Lower leg skin (tissue), 4 donors: ENCODE results near the gene ISCU. TPM values are rescaled to one million over a fixed set of nuclear protein-coding genes. Genes with fewer than 3 reads are reported as not detected.

Source experiments
- DNase-seq, 2 donors: peaks; one replicate each; pipeline ENCODE4 v3.0.0-alpha.2; 2019; ENCODE audit warnings: low spot score in 2 of 2
- H3K4me3 ChIP-seq: fragments of 200-600 bp; sonication (generic); 2 replicates; pipeline ENCODE4 v1.5.1; 2017; ENCODE audit warnings: mild to moderate bottlenecking, low read depth; ENCODE audit not compliant: poor library complexity, severe bottlenecking
- CTCF ChIP-seq, 3 donors: fragments of 450-650 bp; IDR thresholded peaks; one replicate each; pipeline ENCODE4 v1.5.1; 2016; ENCODE audit warnings: antibody characterized with exemption in 3 of 3, mild to moderate bottlenecking in 3 of 3, moderate library complexity in 2 of 3
- POLR2A ChIP-seq, 2 donors: fragments of 450-650 bp; IDR thresholded peaks; one replicate each; pipeline ENCODE4 v1.6.1; 2016 to 2017; ENCODE audit warnings: antibody characterized with exemption in 2 of 2, mild to moderate bottlenecking in 1 of 2, moderate library complexity in 1 of 2
- WGBS, 2 donors: methylation state at CpG; one replicate each; pipeline ENCODE4 v1.1.5; 2018; 5-methylcytosine and 5-hydroxymethylcytosine counted together
- intact Hi-C: fragments of 100-400 bp; cut with DNase I; formaldehyde crosslinking; loops from one replicate; pipeline ENCODE4 v1.15.0; 2023; ENCODE audit warnings: low total_unique reads
- total RNA-seq, 4 donors: library from RNA; depleted of rRNA; stranded (reverse); fragments of >200 nt; gene quantifications; one replicate each; pipeline ENCODE4 v1.1.0, GENCODE V29; 2016

Gene ISCU
- total RNA-seq, 4 donors from 2014 or later, result 94.7 to 175 (median 137) TPM

DNA sequence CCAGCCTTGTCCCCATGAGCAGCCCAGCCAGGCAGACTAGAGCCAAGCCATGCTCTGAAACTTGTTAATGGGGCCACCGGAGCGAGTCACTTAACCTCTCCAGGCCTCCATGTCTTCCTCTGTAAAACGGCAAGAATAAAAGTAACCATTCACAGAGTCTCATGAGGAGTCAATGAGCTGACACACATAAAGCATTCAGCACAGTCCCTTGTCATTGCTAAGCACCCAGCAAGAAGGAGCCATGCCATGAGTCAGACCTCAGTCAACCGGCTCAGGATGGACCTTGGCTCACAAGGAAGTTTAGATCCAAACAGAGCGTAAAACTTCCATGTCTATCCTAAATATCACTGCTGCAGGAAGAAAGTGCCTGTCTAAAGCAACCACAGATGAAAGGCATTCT, 36.7 kb upstream of the ISCU start:
- 88 to 89% methylated on average over 5 of the region's 5 CpGs for WGBS, 2 donors
- no peak overlapping the region for H3K4me3 ChIP-seq
- TF ChIP-seq CTCF (IDR thresholded peaks at IDR 0.05) (no peak), POLR2A (IDR thresholded peaks at IDR 0.05) (no peak)
- intact Hi-C loops, result no loop called here
- DNase-seq, result no peak

DNA sequence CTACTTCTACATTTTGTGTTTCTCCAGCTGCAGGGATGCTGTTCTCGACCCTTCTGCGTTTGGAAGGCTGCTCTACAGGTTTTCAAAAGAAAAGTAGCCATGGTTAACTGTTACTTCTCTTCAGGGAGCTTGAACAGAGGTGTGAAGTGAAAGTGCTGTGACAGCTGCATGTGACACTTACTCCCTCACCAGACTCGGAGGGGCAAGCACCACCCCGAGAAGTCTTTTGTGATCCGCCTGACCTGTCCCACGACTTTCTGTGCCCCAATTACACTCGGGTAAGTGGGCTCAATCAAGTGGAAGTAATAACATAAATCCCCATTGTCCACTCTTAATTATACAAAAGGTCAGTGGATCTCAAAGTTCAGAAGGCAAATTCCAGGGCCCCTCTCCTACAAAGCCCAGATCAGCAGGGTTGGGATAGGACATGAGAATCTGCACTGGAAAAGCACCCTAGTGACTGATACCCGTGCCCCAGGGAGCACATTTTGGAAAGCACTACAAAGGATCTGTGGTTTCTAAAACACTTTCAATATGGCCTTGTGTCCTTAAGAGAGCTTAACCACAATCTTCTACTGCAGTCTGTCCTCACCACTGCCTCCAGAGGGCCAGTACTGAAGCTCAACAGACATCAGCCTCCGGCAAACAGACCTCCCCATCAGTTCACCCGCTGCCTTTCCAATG, 35.8 kb upstream of the ISCU start:
- TF ChIP-seq CTCF (IDR thresholded peaks at IDR 0.05), result no peak
- TF ChIP-seq POLR2A (IDR thresholded peaks at IDR 0.05), result no peak
- DNase-seq, result no peak
- H3K4me3 ChIP-seq, result no peak overlapping the region
- intact Hi-C loops, result no loop called here
- 78 to 80% methylated on average over 10 of the region's 10 CpGs for WGBS, 2 donors

GRCh38 chr12:108527166-108527496, 35.3 kb upstream of the ISCU start:
- 78 to 83% methylated on average over 6 of the region's 6 CpGs for WGBS, 2 donors
- intact Hi-C loops, result no loop called here
- TF ChIP-seq CTCF (IDR thresholded peaks at IDR 0.05) (no peak), POLR2A (IDR thresholded peaks at IDR 0.05) (no peak)
- DNase-seq, result no peak
- no peak overlapping the region for H3K4me3 ChIP-seq

GRCh38 chr12:108530161-108530560, 32.2 kb upstream of the ISCU start:
- no peak for DNase-seq
- 89 to 93% methylated on average over 9 of the region's 9 CpGs for WGBS, 2 donors
- TF ChIP-seq CTCF (IDR thresholded peaks at IDR 0.05) (no peak), POLR2A (IDR thresholded peaks at IDR 0.05) (no peak)
- intact Hi-C loops, result no loop called here
- no peak overlapping the region for H3K4me3 ChIP-seq

GRCh38 chr12:108531929-108532848, 30.2 kb upstream of the ISCU start:
- H3K4me3 ChIP-seq, result no peak overlapping the region
- WGBS, 2 donors, result 84 to 86% methylated on average over 15 of the region's 15 CpGs
- intact Hi-C loops, result no loop called here
- no peak for TF ChIP-seq CTCF (IDR thresholded peaks at IDR 0.05)
- TF ChIP-seq POLR2A (IDR thresholded peaks at IDR 0.05), result no peak
- no peak for DNase-seq
